GM21447 (cell line): ENCODE results near the gene DKK1.
"Not testable (repeated sequence)": the region's sequence is repeated elsewhere in the genome, so short reads cannot be mapped to it uniquely, and the experiment has no call there.

ENCODE experiments used
- ATAC-seq: cut with Tn5 transposase; IDR thresholded peaks from one replicate; pipeline ENCODE4 v1.9.1; 2021; ENCODE audit not compliant: unreplicated experiment

Gene DKK1

DNA sequence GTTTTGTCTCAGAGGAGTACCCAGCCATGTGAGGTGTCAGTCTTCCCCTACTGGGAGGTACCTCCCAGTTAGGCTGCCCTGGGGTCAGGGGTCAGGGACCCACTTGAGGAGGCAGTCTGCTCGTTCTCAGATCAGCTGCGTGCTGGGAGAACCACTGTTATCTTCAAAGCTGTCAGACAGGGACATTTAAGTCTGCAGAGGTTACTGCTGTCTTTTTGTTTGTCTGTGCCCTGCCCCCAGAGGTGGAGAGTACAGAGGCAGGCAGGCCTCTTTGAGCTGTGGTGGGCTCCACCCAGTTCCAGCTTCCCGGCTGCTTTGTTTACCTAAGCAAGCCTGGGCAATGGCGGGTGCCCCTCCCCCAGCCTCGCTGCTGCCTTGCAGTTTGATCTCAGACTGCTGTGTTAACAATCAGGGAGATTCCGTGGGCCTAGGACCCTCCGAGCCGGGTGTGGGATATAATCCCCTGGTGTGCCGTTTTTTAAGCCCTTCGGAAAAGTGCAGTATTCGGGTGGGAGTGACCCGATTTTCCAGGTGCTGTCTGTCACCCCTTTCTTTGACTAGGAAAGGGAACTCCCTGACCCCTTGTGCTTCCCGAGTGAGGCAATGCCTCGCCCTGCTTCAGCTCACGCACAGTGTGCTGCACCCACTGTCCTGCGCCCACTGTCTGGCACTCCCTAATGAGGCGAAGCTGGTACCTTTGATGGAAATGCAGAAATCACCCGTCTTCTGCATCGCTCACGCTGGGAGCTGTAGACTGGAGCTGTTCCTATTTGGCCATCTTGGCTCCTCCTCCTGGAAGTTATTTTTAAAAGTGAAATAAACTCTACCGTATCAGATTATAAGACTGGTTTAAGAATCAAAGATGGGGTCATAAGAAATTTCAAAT lies 51.7 kb downstream of the DKK1 start:
- ATAC-seq, result not testable (repeated sequence)
